GM10847 (cell line): ENCODE measurements around the gene PLXNB3.

Experiments used
- POLR2A ChIP-seq: IDR thresholded peaks from 2 replicates; pipeline ENCODE4 v1.6.1; 2011; ENCODE audit not compliant: insufficient read length; ENCODE audit errors: extremely low read depth

The PLXNB3 gene

GRCh38 chrX:153804621-153805020 is 40.6 kb downstream of the PLXNB3 start:
- TF ChIP-seq POLR2A = no peak

GRCh38 chrX:153805436-153805835 is 41.4 kb downstream of the PLXNB3 start:
- no peak for TF ChIP-seq POLR2A

- TF ChIP-seq POLR2A = no peak
Measured at GRCh38 chrX:153806999-153807575, 43.0 kb downstream of the PLXNB3 start.

- TF ChIP-seq POLR2A = no peak
Measured at GRCh38 chrX:153807976-153808375, 43.9 kb downstream of the PLXNB3 start.

- no peak for TF ChIP-seq POLR2A
Measured at GRCh38 chrX:153812220-153812619, 48.2 kb downstream of the PLXNB3 start.

GRCh38 chrX:153813161-153813560 is 49.1 kb downstream of the PLXNB3 start:
- TF ChIP-seq POLR2A = no peak

- TF ChIP-seq POLR2A = no peak
Measured at GRCh38 chrX:153814591-153815315, 50.7 kb downstream of the PLXNB3 start.

GRCh38 chrX:153816831-153817690 is 53.0 kb downstream of the PLXNB3 start:
- no peak for TF ChIP-seq POLR2A

- TF ChIP-seq POLR2A = no peak
Measured at GRCh38 chrX:153818571-153819383, 54.7 kb downstream of the PLXNB3 start.

GRCh38 chrX:153819384-153820040 is 55.5 kb downstream of the PLXNB3 start:
- TF ChIP-seq POLR2A = no peak

- no peak for TF ChIP-seq POLR2A
Measured at GRCh38 chrX:153820601-153821000, 56.6 kb downstream of the PLXNB3 start.

- TF ChIP-seq POLR2A = no peak
Measured at GRCh38 chrX:153821066-153821465, 57.0 kb downstream of the PLXNB3 start.

- TF ChIP-seq POLR2A = no peak
Measured at GRCh38 chrX:153824348-153824747, 60.3 kb downstream of the PLXNB3 start.

GRCh38 chrX:153825042-153825441 is 61.0 kb downstream of the PLXNB3 start:
- no peak for TF ChIP-seq POLR2A
